Activated CD4-positive, alpha-beta T cell treated with anti-CD3 and anti-CD28 coated beads for 1 hour (primary cell): ENCODE data around the gene NR4A2.

Experiments
- DNase-seq: peaks from one replicate; pipeline ENCODE4 v3.0.0-alpha.2; 2020

The NR4A2 gene

GRCh38 chr2:156332534-156333273 lies at the start of gene NR4A2:
Gene NR4A2 (minus strand): TSS chr2:156332721. CDS start chr2:156330186, 2,535 bp downstream.
- peak; percentile 88 for DNase-seq

- DNase-seq: no peak
Measured at GRCh38 chr2:156380117-156380645, 47.7 kb upstream of the NR4A2 start.

GRCh38 chr2:156379714-156380113 lies 47.2 kb upstream of the NR4A2 start:
- DNase-seq: no peak

GRCh38 chr2:156379071-156379470 lies 46.5 kb upstream of the NR4A2 start:
- no peak for DNase-seq

GRCh38 chr2:156366753-156367152 lies 34.2 kb upstream of the NR4A2 start:
- DNase-seq: no peak

GRCh38 chr2:156363141-156363540 lies 30.6 kb upstream of the NR4A2 start:
- no peak for DNase-seq

- DNase-seq: no peak
Measured at GRCh38 chr2:156356014-156356754, 23.7 kb upstream of the NR4A2 start.

GRCh38 chr2:156352911-156353310 lies 20.4 kb upstream of the NR4A2 start:
- no peak for DNase-seq

GRCh38 chr2:156350374-156351142 lies 18.0 kb upstream of the NR4A2 start:
- DNase-seq: no peak

- no peak for DNase-seq
Measured at GRCh38 chr2:156349605-156350004, 17.1 kb upstream of the NR4A2 start.

- no peak for DNase-seq
Measured at GRCh38 chr2:156349161-156349560, 16.6 kb upstream of the NR4A2 start.

- no peak for DNase-seq
Measured at GRCh38 chr2:156347431-156347830, 14.9 kb upstream of the NR4A2 start.

- DNase-seq: no peak
Measured at GRCh38 chr2:156346731-156347130, 14.2 kb upstream of the NR4A2 start.

GRCh38 chr2:156345582-156345981 lies 13.1 kb upstream of the NR4A2 start:
- DNase-seq: no peak

GRCh38 chr2:156343940-156344301 lies 11.4 kb upstream of the NR4A2 start:
- no peak for DNase-seq

- no peak for DNase-seq
Measured at GRCh38 chr2:156343096-156343939, 10.8 kb upstream of the NR4A2 start.

GRCh38 chr2:156342254-156343095 lies 10.0 kb upstream of the NR4A2 start:
- peak; percentile 89 for DNase-seq

- DNase-seq: peak; percentile 84
Measured at GRCh38 chr2:156341452-156342253, 9.1 kb upstream of the NR4A2 start.

- DNase-seq: peak; percentile 19
Measured at GRCh38 chr2:156340804-156341451, 8.4 kb upstream of the NR4A2 start.

GRCh38 chr2:156340377-156340776 lies 7.9 kb upstream of the NR4A2 start:
- DNase-seq: no peak
